ENCODE data around the gene OTUB1. TPM values are rescaled to one million over a fixed set of nuclear protein-coding genes. Genes with fewer than 3 reads are reported as not detected.

Gene OTUB1
- total and polyA plus RNA-seq, 9 of the 15 experiments (the other 6 are each of a cell fraction or from before 2014, with no cell fraction given), result 29.5 to 134 (median 66.1) TPM

- TF ChIP-seq, protein P1, sequence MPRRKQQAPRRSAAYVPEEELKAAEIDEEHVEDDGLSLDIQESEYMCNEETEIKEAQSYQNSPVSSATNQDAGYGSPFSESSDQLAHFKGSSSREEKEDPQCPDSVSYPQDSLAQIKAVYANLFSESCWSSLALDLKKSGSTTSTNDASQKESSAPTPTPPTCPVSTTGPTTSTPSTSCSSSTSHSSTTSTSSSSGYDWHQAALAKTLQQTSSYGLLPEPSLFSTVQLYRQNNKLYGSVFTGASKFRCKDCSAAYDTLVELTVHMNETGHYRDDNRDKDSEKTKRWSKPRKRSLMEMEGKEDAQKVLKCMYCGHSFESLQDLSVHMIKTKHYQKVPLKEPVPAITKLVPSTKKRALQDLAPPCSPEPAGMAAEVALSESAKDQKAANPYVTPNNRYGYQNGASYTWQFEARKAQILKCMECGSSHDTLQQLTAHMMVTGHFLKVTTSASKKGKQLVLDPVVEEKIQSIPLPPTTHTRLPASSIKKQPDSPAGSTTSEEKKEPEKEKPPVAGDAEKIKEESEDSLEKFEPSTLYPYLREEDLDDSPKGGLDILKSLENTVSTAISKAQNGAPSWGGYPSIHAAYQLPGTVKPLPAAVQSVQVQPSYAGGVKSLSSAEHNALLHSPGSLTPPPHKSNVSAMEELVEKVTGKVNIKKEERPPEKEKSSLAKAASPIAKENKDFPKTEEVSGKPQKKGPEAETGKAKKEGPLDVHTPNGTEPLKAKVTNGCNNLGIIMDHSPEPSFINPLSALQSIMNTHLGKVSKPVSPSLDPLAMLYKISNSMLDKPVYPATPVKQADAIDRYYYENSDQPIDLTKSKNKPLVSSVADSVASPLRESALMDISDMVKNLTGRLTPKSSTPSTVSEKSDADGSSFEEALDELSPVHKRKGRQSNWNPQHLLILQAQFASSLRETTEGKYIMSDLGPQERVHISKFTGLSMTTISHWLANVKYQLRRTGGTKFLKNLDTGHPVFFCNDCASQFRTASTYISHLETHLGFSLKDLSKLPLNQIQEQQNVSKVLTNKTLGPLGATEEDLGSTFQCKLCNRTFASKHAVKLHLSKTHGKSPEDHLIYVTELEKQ (CRISPR knock-in tag; IDR thresholded peaks at IDR 0.05), result no peak
- TF ChIP-seq, protein P2, sequence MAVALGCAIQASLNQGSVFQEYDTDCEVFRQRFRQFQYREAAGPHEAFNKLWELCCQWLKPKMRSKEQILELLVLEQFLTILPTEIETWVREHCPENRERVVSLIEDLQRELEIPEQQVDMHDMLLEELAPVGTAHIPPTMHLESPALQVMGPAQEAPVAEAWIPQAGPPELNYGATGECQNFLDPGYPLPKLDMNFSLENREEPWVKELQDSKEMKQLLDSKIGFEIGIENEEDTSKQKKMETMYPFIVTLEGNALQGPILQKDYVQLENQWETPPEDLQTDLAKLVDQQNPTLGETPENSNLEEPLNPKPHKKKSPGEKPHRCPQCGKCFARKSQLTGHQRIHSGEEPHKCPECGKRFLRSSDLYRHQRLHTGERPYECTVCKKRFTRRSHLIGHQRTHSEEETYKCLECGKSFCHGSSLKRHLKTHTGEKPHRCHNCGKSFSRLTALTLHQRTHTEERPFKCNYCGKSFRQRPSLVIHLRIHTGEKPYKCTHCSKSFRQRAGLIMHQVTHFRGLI (CRISPR knock-in tag; IDR thresholded peaks at IDR 0.05), result no peak
- no peak for TF ChIP-seq MLLT1 (IDR thresholded peaks at IDR 0.05)
- no peak for TF ChIP-seq ZNF324 (CRISPR knock-in tag; IDR thresholded peaks at IDR 0.05)
- no peak for TF ChIP-seq ZNF431 (CRISPR knock-in tag; IDR thresholded peaks at IDR 0.05)
- TF ChIP-seq PCBP1 (IDR thresholded peaks at IDR 0.05; ENCODE audit: low read depth, low read length, poor library complexity, severe bottlenecking), result no peak
- no peak for TF ChIP-seq ILF3 (IDR thresholded peaks at IDR 0.05; ENCODE audit: borderline replicate concordance)
Measured at GRCh38 chr11:63941901-63942300, 44.3 kb upstream of the OTUB1 start (continued).

Data from K562 (cell line).